Kidney epithelial cell (primary cell): Measurements from ENCODE around the gene AGAP3. TPM values are rescaled to one million over a fixed set of nuclear protein-coding genes. Genes with fewer than 3 reads are reported as not detected.

Experiments used
- DNase-seq: peaks from one replicate; pipeline ENCODE4 v3.0.0-alpha.2; 2010; ENCODE audit warnings: low read depth
- H3K27me3 ChIP-seq: 2 replicates; pipeline ENCODE4 v1.6.0; 2011; ENCODE audit warnings: low read length; ENCODE audit not compliant: control insufficient read depth, insufficient read depth
- H3K36me3 ChIP-seq: 2 replicates; pipeline ENCODE4 v1.5.1; 2011; ENCODE audit warnings: low read length; ENCODE audit not compliant: control insufficient read depth, insufficient read depth
- H3K4me3 ChIP-seq: 2 replicates; pipeline ENCODE4 v1.5.1; 2011; ENCODE audit warnings: low read depth, mild to moderate bottlenecking, control low read depth, low read length
- CTCF ChIP-seq: IDR thresholded peaks from 2 replicates; pipeline ENCODE4 v1.5.1; 2011; ENCODE audit warnings: mild to moderate bottlenecking, moderate library complexity, low read length, control low read depth, inconsistent platforms; ENCODE audit not compliant: insufficient read depth, poor library complexity, severe bottlenecking
- total RNA-seq: library from RNA; depleted of rRNA; stranded (reverse); fragments of >200 nt; gene quantifications from 2 replicates; pipeline ENCODE4 v1.2.3, GENCODE V29; 2015

AGAP3 gene
- total RNA-seq, 1 donor from 2014 or later: 77.4 TPM

- H3K4me3 ChIP-seq: no peak overlapping the region
- TF ChIP-seq CTCF: no peak
- H3K36me3 ChIP-seq: no peaks in the 10 kb centered on the region
- peak; percentile 70 for DNase-seq
- H3K27me3 ChIP-seq: no peaks in the 10 kb centered on the region
Observed at GRCh38 chr7:151113344-151114150, 27.3 kb downstream of the AGAP3 start.

GRCh38 chr7:151114151-151115090, 28.1 kb downstream of the AGAP3 start:
- Histone ChIP-seq H3K4me3 (peak overlapping the region; percentile 38), H3K36me3 (no peaks in the 10 kb centered on the region), H3K27me3 (no peaks in the 10 kb centered on the region)
- TF ChIP-seq CTCF: no peak
- no peak for DNase-seq

GRCh38 chr7:151115121-151115835, 29.0 kb downstream of the AGAP3 start:
- Histone ChIP-seq H3K4me3 (peak overlapping the region; percentile 31), H3K36me3 (peaks cover 2% of the 10 kb centered on the region), H3K27me3 (no peaks in the 10 kb centered on the region)
- no peak for DNase-seq
- no peak for TF ChIP-seq CTCF

- DNase-seq: peak; percentile 23
- peak overlapping the region; percentile 31 for H3K4me3 ChIP-seq
- no peaks in the 10 kb centered on the region for H3K27me3 ChIP-seq
- H3K36me3 ChIP-seq: peaks cover 3% of the 10 kb centered on the region
- TF ChIP-seq CTCF: no peak
Observed at GRCh38 chr7:151115836-151116418, 29.7 kb downstream of the AGAP3 start.

- no peak overlapping the region for H3K4me3 ChIP-seq
Observed at GRCh38 chr7:151116603-151117440, 30.5 kb downstream of the AGAP3 start.

More at GRCh38 chr7:151116603-151117440, 30.5 kb downstream of the AGAP3 start:
- Histone ChIP-seq H3K27me3 (no peaks in the 10 kb centered on the region), H3K36me3 (peaks cover 4% of the 10 kb centered on the region)
- no peak for DNase-seq
- no peak for TF ChIP-seq CTCF
